NT2/D1 (cell line): ENCODE measurements around the gene HSDL1.

Experiments
- YY1 ChIP-seq: IDR thresholded peaks from 2 replicates; pipeline ENCODE4 v1.6.1; 2011; ENCODE audit not compliant: insufficient read length, insufficient read depth
- ZNF274 ChIP-seq: IDR thresholded peaks from 2 replicates; pipeline ENCODE4 v1.6.1; 2011; ENCODE audit warnings: mild to moderate bottlenecking, low read depth, low read length

GRCh38 chr16:84132527-84133285, 12.3 kb downstream of the HSDL1 start:
- TF ChIP-seq ZNF274: no peak
- no peak for TF ChIP-seq YY1
